Fibroblast of lung (primary cell): ENCODE measurements around the gene ZBTB2. TPM values are rescaled to one million over a fixed set of nuclear protein-coding genes. Genes with fewer than 3 reads are reported as not detected.
A peak's percentile ranks its signal among the peaks of the same experiment; 100 is the strongest.

Experiments used
- DNase-seq, 2 donors: peaks; one replicate each; pipeline versions ENCODE4 v3.0.0 to v3.0.0-alpha.2; 2010; ENCODE audit warnings: low read depth in 2 of 2
- H2AFZ ChIP-seq: 2 replicates; pipeline ENCODE4 v1.5.1; 2012; ENCODE audit warnings: low read length, control low read depth, inconsistent platforms
- H3K27ac ChIP-seq: 2 replicates; pipeline ENCODE4 v1.5.1; 2011; ENCODE audit warnings: low read length, control low read depth; ENCODE audit not compliant: insufficient read depth
- H3K27me3 ChIP-seq: 2 replicates; pipeline ENCODE4 v1.5.1; 2011; ENCODE audit warnings: mild to moderate bottlenecking, low read length; ENCODE audit not compliant: control insufficient read depth, insufficient read depth
- H3K36me3 ChIP-seq: 2 replicates; pipeline ENCODE4 v1.5.1; 2011; ENCODE audit warnings: low read length; ENCODE audit not compliant: control insufficient read depth, insufficient read depth
- H3K4me1 ChIP-seq: 2 replicates; pipeline ENCODE4 v1.5.1; 2011; ENCODE audit warnings: low read length; ENCODE audit not compliant: control insufficient read depth, insufficient read depth; ENCODE audit errors: extremely low read depth
- H3K4me2 ChIP-seq: 2 replicates; pipeline ENCODE4 v1.5.1; 2011; ENCODE audit warnings: low read length, control low read depth; ENCODE audit not compliant: insufficient read depth; ENCODE audit errors: extremely low read depth
- H3K4me3 ChIP-seq, 4 experiments: fragments of 200-600 bp in 1 of 4; sonication (generic) in 1 of 4; replicated peaks in 1 of 4; 2 replicates each; pipeline ENCODE4 v1.5.1; 2011 to 2016; ENCODE audit warnings: low read length in 4 of 4, low read depth in 3 of 4, mild to moderate bottlenecking in 3 of 4, control low read depth in 2 of 4, inconsistent platforms in 1 of 4, mixed read lengths in 1 of 4; ENCODE audit not compliant: insufficient read depth in 1 of 4; ENCODE audit errors: control extremely low read depth in 1 of 4
- H3K79me2 ChIP-seq: 2 replicates; pipeline ENCODE4 v1.5.1; 2012; ENCODE audit warnings: mild to moderate bottlenecking, low read length, inconsistent platforms; ENCODE audit not compliant: control insufficient read depth, insufficient read depth
- H3K9ac ChIP-seq: 2 replicates; pipeline ENCODE4 v1.5.1; 2011; ENCODE audit warnings: mild to moderate bottlenecking, low read length, control low read depth; ENCODE audit not compliant: insufficient read depth
- H3K9me3 ChIP-seq: 2 replicates; pipeline ENCODE4 v1.5.1; 2012; ENCODE audit warnings: low read depth, low read length; ENCODE audit not compliant: control insufficient read depth, insufficient read depth
- H4K20me1 ChIP-seq: 2 replicates; pipeline ENCODE4 v1.5.1; 2011; ENCODE audit warnings: low read length; ENCODE audit not compliant: control insufficient read depth, insufficient read depth; ENCODE audit errors: extremely low read depth
- EZH2 ChIP-seq: IDR thresholded peaks from 2 replicates; pipeline ENCODE4 v1.5.1; 2012; ENCODE audit warnings: low read length, control low read depth, mild to moderate bottlenecking; ENCODE audit errors: missing control alignments
- polyA plus RNA-seq, 2 donors: library from polyadenylated mRNA; depleted of rRNA in 1 of 2; stranded (reverse) in 1 of 2; unstranded in 1 of 2; fragments of >200 nt; gene quantifications; 2 replicates each; pipeline ENCODE4 v1.2.1, GENCODE V29; 2011 to 2012; ENCODE audit warnings: missing spikeins in 1 of 2
- total RNA-seq: library from RNA; depleted of rRNA; stranded (reverse); fragments of >200 nt; gene quantifications from 2 replicates; pipeline ENCODE4 v1.2.1, GENCODE V29; 2014
- TF ChIP-seq, protein P1 (sequence below), 2 donors: IDR thresholded peaks in 1 of 2; conservative IDR thresholded peaks in 1 of 2; 1 replicate in 1 of 2; 2 replicates in 1 of 2; pipeline ENCODE4 v1.5.1; 2011 to 2012; ENCODE audit warnings: low read length in 2 of 2, control low read depth in 1 of 2, inconsistent platforms in 1 of 2, low read depth in 1 of 2, mild to moderate bottlenecking in 1 of 2

Gene ZBTB2
- total and polyA plus RNA-seq, 2 donors (not counting 1 experiment from before 2014, with no cell fraction given): 12.2 to 20.1 TPM

DNA sequence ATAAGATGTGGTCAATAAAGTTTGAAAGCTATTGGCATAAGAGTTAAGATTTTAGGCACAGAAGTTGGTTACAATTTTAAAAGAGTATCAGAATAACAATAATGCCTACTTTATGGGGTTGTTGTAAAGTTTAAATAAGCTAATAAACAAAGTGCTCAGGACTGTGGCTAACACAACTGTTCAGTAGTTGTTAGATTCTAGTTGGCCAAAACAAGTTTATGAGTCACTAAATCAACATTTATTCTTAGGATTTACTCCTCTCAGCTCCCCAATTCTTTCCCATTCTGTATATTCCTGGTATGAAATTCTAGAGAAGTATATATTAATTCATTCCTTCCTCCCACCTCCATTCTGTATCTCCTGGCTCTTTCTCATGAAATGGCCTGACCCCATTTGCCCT is 46.0 kb upstream of the ZBTB2 start:
- H3K9me3 ChIP-seq: no peaks in the 10 kb centered on the region
- H3K79me2 ChIP-seq: peaks cover 18% of the 10 kb centered on the region
- H2AFZ ChIP-seq: no peak overlapping the region
- DNase-seq: peak; percentile 38 to 41
- peak overlapping the region; percentile 42 for H3K27ac ChIP-seq
- H3K27me3 ChIP-seq: no peaks in the 10 kb centered on the region
- TF ChIP-seq, protein P1, sequence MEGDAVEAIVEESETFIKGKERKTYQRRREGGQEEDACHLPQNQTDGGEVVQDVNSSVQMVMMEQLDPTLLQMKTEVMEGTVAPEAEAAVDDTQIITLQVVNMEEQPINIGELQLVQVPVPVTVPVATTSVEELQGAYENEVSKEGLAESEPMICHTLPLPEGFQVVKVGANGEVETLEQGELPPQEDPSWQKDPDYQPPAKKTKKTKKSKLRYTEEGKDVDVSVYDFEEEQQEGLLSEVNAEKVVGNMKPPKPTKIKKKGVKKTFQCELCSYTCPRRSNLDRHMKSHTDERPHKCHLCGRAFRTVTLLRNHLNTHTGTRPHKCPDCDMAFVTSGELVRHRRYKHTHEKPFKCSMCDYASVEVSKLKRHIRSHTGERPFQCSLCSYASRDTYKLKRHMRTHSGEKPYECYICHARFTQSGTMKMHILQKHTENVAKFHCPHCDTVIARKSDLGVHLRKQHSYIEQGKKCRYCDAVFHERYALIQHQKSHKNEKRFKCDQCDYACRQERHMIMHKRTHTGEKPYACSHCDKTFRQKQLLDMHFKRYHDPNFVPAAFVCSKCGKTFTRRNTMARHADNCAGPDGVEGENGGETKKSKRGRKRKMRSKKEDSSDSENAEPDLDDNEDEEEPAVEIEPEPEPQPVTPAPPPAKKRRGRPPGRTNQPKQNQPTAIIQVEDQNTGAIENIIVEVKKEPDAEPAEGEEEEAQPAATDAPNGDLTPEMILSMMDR (conservative IDR thresholded peaks at IDR 0.05 in 1 of 2, IDR thresholded peaks at IDR 0.05 in 1 of 2; ENCODE audit: low read depth in 1 of 2, low read length in 2 of 2): no peak
- no peak for TF ChIP-seq EZH2
- H3K4me1 ChIP-seq: peaks cover 3% of the 10 kb centered on the region
- no peak overlapping the region for H3K9ac ChIP-seq
- no peak overlapping the region for H3K4me3 ChIP-seq
- H3K4me2 ChIP-seq: peak overlapping the region; percentile 29
- H3K36me3 ChIP-seq: no peaks in the 10 kb centered on the region
- H4K20me1 ChIP-seq: no peaks in the 10 kb centered on the region

DNA sequence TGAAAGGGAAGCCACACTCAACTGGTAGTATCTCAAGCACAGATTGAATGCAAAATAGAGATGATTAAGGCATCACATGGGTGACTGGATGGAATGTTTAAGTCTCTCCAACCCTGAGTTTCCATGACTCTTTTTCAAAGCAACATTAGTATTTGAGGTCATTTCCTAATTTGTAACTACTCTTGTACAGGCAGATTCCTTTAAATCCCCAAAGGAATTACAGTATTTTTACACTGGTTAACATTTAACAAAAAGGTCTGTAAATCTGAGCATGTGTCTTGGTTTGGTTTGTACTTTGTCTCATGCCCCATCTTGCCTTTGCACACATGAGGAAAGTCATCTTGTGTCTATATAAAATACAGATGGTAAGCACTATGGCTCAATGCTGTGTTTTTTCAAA is 45.4 kb upstream of the ZBTB2 start:
- no peaks in the 10 kb centered on the region for H3K27me3 ChIP-seq
- DNase-seq: peak; percentile 37 to 67
- H3K9ac ChIP-seq: no peak overlapping the region
- TF ChIP-seq, protein P1 (conservative IDR thresholded peaks at IDR 0.05 in 1 of 2, IDR thresholded peaks at IDR 0.05 in 1 of 2; ENCODE audit: low read depth in 1 of 2, low read length in 2 of 2): no peak
- no peak for TF ChIP-seq EZH2
- no peaks in the 10 kb centered on the region for H3K36me3 ChIP-seq
- H4K20me1 ChIP-seq: no peaks in the 10 kb centered on the region
- peak overlapping the region; percentile 42 for H3K27ac ChIP-seq
- H2AFZ ChIP-seq: no peak overlapping the region
- no peaks in the 10 kb centered on the region for H3K9me3 ChIP-seq
- H3K79me2 ChIP-seq: peaks cover 14% of the 10 kb centered on the region
- peak overlapping the region; percentile 29 for H3K4me2 ChIP-seq
- no peak overlapping the region for H3K4me3 ChIP-seq
- peaks cover 3% of the 10 kb centered on the region for H3K4me1 ChIP-seq

DNA sequence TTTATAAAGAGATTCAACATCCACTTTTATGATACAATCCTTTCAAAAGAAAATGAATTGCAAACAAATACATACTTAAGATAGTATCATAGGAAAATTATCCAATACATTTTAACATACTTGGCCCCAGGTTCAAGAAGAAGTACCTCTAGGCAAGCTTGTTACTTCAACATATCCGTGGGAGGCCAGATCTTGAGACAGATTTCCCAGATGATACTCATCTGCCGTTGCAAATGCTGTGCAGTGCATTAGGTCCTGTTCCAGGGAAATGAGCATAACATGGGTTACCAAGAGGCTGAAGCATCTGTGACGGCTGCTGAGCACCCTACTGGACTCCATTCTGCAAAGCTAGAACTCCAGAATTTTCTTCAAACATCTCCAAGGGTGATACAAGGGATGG is 44.9 kb upstream of the ZBTB2 start:
- Histone ChIP-seq H4K20me1 (no peaks in the 10 kb centered on the region), H3K36me3 (no peaks in the 10 kb centered on the region), H2AFZ (no peak overlapping the region), H3K4me2 (peak overlapping the region; percentile 3), H3K4me1 (peaks cover 3% of the 10 kb centered on the region), H3K79me2 (peaks cover 12% of the 10 kb centered on the region), H3K27ac (peak overlapping the region; percentile 42), H3K9me3 (no peaks in the 10 kb centered on the region), H3K9ac (no peak overlapping the region), H3K27me3 (no peaks in the 10 kb centered on the region), H3K4me3 (no peak overlapping the region)
- no peak for DNase-seq
- TF ChIP-seq, protein P1 (conservative IDR thresholded peaks at IDR 0.05 in 1 of 2, IDR thresholded peaks at IDR 0.05 in 1 of 2; ENCODE audit: low read depth in 1 of 2, low read length in 2 of 2): no peak
- no peak for TF ChIP-seq EZH2
